Measurements from ENCODE around the gene UNC5B. TPM values are rescaled to one million over a fixed set of nuclear protein-coding genes. Genes with fewer than 3 reads are reported as not detected.

UNC5B gene
- total RNA-seq, 1 donor from 2014 or later: 0.63 TPM

DNA sequence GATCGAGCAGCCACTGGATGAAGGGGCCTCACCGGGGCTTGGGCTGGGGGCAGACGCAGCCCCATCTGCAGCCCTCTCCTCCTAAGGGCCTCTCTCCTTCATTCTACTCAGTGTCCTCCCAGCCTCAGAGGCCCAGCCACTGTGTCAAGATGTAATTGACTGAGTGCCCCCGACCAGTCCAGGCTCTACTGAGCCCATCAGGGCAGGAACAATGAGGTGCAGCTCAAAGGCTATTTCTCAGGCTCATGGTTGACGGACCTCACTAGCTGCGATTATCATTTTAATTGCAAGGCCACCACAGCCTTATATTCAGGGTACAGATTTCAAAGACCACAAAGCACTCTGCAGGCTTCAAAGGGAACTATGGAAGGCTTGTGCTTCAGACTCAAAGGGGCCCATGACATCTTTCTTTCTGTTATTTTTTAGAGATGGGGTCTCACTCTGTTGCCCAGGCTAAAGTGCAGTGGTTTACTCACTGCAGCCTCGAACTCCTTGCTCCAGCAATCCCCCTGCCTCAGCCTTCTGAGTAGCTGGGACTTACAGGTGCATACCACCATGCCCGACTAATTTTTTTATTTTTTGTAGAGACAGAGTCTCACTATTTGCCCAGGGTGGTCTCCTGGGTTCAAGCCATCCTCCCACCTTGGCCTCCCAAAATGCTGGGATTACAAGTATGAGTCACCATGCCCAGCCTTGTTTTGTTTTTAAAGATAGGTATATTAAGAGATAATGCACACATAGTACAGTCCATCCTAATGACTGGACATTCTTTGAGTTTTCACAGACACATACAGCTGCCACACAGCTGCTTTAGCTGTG is 130.4 kb downstream of the UNC5B start:
- H3K4me3 ChIP-seq (ENCODE audit: low read depth, low read length): no peak overlapping the region
- no peak for DNase-seq (ENCODE audit: low read depth)
- TF ChIP-seq, protein P1, sequence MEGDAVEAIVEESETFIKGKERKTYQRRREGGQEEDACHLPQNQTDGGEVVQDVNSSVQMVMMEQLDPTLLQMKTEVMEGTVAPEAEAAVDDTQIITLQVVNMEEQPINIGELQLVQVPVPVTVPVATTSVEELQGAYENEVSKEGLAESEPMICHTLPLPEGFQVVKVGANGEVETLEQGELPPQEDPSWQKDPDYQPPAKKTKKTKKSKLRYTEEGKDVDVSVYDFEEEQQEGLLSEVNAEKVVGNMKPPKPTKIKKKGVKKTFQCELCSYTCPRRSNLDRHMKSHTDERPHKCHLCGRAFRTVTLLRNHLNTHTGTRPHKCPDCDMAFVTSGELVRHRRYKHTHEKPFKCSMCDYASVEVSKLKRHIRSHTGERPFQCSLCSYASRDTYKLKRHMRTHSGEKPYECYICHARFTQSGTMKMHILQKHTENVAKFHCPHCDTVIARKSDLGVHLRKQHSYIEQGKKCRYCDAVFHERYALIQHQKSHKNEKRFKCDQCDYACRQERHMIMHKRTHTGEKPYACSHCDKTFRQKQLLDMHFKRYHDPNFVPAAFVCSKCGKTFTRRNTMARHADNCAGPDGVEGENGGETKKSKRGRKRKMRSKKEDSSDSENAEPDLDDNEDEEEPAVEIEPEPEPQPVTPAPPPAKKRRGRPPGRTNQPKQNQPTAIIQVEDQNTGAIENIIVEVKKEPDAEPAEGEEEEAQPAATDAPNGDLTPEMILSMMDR (conservative IDR thresholded peaks at IDR 0.05; ENCODE audit: low read depth, low read length): no peak

DNA sequence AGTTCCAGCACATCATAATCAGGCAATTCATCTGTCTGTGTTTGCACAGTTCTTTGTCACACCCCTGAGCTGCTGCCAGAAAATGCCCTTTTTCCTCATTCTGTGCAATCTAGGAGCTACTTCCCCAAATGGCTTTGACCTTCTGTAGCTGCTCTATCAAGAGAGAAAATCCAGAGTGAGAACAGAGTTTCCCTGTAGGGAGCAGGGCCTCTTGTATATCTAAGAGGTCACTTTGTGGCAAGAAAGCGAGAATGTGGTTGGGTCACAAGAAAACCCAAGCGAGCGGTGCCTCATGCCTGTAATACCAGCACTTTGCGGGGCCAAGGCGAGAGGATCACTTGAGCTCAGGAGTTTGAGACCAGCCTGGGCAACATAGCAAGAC is 131.0 kb downstream of the UNC5B start:
- DNase-seq (ENCODE audit: low read depth): no peak
- TF ChIP-seq, protein P1 (conservative IDR thresholded peaks at IDR 0.05; ENCODE audit: low read depth, low read length): no peak
- no peak overlapping the region for H3K4me3 ChIP-seq (ENCODE audit: low read depth, low read length)

DNA sequence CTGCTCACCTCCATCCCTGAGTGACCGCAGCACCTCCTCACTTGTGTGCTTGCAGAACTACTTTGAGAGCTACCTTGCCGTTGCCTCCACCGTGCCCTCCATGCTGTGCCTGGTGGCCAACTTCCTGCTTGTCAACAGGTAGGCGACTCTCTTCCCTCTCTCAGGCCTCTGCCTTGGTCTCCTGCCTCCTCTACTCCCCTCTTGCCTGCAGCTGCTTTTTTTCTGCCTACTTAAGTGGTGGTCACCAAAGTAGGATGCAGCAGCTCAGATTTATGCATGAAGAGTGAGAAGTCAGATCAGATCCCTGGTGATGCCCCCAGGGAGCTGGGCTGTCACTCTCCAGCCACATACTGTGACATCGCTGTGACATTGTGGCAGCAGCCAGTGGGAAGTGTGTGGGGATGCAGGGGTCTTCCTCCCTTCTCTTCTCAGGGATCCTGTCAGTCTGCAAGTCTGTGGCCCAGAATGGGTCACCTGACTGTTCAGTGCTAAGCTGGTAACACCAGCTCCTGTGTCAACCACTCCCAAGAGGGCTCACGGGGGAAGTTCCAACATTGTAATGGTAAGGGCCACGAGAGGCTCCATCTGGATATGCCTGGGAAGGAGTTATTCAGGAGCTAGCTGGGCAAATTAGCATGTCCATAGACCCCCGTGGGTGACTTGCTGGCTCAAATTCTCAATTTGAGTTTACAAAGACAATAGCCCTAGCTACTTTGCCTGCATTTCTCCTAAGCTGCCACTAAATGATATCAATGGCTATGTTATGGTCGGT is 132.0 kb downstream of the UNC5B start:
- no peak for DNase-seq (ENCODE audit: low read depth)
- no peak overlapping the region for H3K4me3 ChIP-seq (ENCODE audit: low read depth, low read length)
- TF ChIP-seq, protein P1 (conservative IDR thresholded peaks at IDR 0.05; ENCODE audit: low read depth, low read length): no peak

DNA sequence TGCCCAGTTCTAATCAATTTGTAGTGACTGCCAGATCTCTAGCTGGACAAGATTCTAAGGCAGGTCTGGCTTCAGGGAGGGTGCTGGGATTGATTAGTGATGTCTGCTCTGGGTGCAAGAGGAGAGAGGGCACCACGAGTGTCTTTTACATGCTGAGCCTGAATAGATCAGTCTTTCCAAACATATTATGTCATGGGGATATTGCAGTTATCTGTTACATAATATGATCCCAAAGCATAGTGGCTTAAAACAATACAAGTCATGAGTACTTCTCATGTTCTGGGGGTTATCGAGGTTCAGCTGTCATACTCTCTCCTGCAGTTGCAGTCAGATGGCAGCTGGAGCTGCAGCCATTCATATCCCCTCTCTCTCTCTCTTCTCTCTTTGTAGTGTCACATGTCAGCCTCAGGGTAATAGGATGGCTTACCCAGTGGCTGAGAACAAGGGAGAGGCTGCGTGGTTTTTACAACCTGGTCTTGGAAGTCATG is 132.7 kb downstream of the UNC5B start:
- TF ChIP-seq, protein P1 (conservative IDR thresholded peaks at IDR 0.05; ENCODE audit: low read depth, low read length): no peak
- DNase-seq (ENCODE audit: low read depth): no peak
- no peak overlapping the region for H3K4me3 ChIP-seq (ENCODE audit: low read depth, low read length)

DNA sequence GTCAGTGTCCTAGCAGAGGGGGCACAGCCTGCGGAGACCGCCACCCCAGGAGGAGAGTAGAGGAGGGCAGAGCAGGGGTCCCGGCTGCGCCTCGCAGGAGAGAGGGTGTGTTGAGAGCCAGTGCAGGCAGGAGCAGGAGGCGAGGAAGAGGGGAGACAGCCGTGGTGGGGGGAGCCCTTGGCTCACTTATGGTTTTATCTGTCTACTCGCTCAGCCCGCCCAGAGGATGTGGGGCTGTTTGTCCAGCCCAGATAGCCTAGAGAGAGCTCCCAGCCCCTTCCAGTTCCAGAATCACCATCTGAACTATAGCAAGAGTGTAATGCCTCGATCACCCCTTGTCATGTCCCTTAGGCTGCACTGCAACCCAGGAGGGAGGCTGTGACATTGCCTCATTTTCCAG is 133.3 kb downstream of the UNC5B start:
- TF ChIP-seq, protein P1 (conservative IDR thresholded peaks at IDR 0.05; ENCODE audit: low read depth, low read length): no peak
- no peak for DNase-seq (ENCODE audit: low read depth)
- no peak overlapping the region for H3K4me3 ChIP-seq (ENCODE audit: low read depth, low read length)

DNA sequence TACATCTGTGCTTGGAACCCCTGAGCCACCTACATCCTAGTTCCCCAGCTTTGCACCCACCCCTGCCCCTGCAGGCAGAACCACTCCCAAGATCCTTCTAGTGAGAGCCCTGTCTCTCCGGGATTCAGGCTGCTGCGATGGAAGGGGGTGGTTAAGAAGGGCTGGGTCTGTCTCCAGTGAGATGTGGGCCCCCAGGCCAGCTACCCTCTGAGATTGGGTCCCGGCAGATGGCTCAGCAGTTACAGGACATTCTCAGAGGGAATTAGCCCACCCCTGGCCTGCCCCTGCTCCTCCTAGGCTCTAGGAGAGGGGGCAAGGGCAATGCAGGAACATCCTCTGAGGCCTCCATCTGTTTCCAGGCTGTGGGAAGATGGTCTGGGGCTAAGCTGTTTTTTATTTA is 134.4 kb downstream of the UNC5B start:
- DNase-seq (ENCODE audit: low read depth): no peak
- H3K4me3 ChIP-seq (ENCODE audit: low read depth, low read length): no peak overlapping the region
- TF ChIP-seq, protein P1 (conservative IDR thresholded peaks at IDR 0.05; ENCODE audit: low read depth, low read length): no peak

All from epithelial cell of proximal tubule (primary cell).